NCI-H2227 (cell line): Measurements from ENCODE around the gene POLR2I.

Experiments used
- DNase-seq: peaks from one replicate; lab custom pipeline; 2025; ENCODE audit not compliant: unreplicated experiment; lab: John Stamatoyannopoulos, UW

POLR2I gene

DNA sequence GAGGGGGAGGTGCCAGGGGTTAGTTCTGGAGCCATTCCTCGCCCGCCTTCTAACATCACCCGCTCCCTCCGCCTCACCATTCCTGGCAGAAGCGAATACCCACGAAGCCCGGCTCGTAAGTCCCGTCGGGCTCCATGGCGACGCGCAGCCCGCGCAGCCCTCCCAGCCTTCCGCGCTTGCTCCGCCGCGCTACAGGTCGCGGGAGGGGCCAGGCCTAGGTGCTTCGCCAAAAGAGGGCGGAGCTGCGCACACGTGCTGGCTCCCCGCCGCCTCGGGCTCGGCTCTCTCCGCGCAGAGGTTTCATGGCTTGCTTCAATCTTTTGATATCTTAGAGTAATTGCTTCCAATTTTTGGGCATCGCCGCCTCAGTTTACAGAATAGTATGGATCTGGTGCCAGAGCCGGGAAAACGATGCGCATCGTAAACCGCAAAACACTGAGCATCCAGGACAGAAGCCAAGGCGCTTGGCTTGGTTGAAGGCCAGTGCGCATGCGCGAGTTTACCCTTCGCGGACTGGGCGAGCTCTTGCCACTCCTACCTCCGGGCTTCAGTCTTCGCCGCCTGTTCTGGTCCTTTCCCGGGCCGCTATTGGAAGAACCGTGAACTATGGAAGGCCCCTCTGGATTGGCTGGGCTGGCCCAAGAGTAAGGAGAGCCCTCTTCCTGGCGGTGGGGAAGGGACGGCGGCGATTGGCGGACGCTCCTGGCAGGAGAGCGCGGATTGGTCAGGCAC, at the start of gene POLR2I:
Gene POLR2I, minus strand, starts transcription at position 155 of the 732 bp plus-strand sequence. Its CDS starts 19 bp downstream, at position 136.
- DNase-seq, result peak; percentile 100

DNA sequence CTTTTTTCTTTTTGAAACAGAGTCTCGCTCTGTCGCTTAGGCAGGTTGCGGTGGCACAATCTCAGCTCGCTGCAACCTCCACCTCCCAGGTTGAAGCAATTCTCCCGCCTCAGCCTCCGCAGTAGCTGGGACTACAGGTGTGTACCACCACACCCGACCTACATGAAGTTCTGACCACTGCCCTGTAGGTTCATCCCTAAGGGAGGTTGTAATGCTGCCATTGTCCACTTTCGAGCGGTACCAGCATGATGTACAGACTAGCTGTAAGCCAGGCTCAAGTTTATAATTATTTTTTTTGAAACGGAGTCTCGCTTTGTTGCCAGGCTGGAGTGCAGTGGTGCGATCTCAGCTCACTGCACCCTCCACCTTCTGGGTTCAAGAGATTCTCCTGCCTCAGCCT, 49.1 kb upstream of the POLR2I start:
- DNase-seq, result no peak

DNA sequence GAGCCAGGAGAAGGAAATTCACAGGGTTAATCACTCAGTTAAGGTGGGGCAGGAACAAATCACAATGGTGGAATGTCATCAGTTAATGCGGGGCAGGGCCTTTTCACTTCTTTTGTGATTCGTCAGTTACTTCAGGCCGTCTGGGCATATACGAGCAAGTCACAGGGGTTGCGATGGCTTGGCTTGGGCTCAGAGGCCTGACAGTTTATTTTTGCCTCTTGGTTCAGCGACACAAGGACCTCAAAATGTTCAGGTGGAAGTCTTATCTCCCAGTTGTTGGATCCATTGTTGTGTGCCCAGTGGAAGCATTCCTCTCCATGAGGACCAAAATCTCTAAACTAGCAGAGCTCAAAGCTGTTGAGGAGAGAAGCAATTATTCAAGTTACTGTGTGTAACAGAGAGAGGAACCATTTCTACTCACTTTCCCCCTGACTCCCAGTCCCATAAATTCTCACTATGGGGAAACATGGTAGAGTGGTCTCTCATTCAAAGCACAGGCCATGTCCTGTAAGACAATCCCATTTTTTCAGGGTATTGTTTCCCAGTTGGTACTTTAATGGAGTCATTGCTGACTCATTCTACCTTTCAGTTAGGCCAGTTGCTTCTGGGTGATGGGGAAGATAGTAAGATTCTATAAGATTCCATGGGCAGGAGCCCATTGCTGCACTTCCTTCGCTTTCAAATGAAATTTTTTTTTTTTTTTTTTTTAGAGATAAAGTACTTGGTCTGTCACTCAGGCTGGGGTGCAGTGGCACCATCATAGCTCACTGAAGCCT, 46.3 kb upstream of the POLR2I start:
- no peak for DNase-seq

DNA sequence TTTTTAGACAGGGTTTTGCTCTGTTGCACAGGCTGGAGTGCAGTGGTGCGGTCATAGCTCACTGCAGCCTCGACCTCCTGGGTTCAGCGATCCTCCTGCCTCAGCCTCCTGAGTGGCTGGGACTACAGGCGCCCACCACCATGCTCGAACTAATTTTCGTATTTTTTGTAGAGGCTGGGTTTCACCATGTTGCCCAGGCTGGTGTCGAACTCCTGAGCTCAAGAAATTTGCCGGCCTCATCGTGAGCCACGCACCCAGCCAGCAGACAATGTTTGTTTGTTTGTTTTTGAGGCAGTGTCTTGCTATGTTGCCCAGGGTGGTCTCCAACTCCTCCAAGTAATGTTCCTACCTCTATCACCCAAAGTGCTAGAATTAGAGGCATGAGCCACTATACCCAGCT, 38.5 kb upstream of the POLR2I start:
- no peak for DNase-seq

DNA sequence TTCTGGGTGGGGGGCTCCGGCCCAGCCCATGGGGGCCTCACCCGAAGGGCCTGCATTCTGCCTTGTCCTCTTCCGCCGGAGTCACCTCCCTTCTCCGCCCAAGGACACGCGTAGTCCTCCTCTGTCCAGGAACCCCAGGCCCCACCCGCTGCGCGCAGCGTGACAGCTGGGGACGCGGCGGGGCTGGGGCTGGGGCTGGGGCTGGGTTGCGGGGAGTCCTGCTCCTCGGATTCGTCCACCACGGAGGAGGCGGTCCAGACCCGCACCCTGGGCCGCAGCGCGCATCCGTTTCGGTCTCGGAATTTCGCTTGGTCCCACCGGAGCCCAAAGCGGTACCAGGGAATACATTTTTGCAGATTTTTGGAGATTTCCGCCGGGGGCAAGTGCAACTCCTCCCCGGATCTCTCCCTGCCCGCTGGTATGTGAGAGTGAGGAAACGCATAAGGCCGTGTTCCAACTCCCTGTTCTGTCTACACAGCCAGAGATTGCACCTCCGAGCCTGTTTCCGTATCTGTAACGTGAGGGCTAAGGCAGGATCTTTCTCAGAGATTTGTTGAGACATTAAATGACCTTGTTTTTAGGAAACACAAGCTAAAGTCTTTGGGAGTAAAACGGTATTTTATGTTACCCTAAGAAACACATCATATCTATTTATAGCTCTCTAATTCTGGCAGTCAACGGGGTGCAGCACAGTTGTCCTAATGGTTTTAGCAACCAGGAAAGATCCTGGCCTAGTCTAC, 37.8 kb upstream of the POLR2I start, which contains the start of gene COX7A1:
Gene COX7A1, minus strand, starts transcription at position 96 of the 740 bp plus-strand sequence. Its CDS starts 40 bp downstream, at position 56.
- DNase-seq, result no peak

DNA sequence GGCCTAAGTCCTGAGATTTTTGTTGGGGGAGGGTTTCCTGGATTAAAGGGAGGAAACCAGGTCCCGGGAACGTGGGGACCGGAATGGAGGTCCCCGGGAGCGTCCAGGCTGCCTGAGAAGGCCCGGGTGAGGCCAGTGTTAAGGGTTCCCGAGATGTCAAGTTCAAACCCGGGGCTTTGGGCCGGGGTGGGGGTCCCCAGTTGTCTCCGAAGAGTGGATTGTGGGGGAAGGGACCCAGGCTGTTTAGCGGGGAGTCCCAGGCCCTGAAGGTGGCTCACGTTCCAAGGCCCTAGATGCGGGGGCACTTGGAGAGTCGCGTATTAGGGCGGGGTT, 37.3 kb upstream of the POLR2I start:
- DNase-seq, result no peak

DNA sequence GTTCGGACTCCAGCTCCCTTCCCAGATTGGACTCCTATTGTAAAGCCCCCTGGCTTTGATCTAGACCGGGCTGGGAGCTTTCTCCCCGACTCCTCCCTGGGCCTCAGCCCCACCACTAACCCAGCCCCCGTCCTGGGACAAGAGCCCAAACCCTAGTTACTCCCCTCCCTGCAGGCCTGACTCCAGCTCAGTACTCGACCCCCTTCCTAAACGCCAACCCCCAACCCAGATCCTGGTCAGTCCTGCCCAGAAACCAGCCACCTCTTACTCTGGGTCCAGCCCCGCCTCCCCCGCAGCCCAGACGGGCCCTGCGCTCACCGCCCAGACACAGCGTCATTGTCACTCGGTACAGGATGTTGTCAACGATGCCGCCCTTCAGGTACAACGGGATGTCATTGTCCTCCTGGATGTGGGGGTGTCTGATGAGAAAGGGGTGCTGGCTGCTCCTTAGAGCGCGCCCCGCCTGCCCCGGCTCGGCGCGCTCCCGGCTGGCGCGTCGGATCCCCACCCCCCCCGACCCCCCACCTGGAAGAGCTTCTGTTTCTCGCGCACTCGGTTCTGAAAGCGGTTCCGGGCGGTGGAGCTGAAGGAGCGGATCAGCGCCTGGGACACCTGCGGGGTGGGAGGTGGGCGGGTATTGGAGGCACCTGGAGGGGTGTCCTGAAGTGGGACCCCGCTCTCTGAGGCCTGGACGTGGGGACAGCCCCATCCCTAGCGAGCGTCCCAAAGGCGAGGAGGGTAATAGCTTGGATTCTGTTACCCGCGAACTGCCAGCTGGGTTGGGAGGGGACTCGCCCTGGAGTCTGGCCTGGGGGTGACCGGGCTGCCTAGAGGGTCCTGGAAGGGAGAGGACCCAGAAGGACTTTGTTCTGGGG, 36.7 kb upstream of the POLR2I start:
- no peak for DNase-seq

DNA sequence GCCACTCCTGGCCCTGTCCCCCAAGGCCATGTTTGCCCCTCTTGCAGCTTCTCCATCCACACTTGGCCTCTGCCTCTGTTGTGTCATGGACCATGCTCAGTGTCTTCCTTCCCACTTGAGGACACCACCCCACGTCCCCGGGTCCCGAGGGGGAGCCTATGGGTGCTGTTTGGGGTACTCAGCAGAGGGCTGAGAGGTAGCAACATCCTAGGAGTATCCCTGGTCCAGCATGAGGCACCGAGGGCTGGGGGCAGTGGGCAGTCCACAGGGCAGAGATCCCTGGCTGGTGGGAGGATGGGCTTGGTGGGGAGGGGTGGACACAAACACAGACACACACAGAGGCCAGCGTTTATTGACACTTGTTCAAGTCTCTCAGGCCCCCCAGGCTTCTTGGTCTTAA, 35.9 kb upstream of the POLR2I start:
- DNase-seq, result no peak

DNA sequence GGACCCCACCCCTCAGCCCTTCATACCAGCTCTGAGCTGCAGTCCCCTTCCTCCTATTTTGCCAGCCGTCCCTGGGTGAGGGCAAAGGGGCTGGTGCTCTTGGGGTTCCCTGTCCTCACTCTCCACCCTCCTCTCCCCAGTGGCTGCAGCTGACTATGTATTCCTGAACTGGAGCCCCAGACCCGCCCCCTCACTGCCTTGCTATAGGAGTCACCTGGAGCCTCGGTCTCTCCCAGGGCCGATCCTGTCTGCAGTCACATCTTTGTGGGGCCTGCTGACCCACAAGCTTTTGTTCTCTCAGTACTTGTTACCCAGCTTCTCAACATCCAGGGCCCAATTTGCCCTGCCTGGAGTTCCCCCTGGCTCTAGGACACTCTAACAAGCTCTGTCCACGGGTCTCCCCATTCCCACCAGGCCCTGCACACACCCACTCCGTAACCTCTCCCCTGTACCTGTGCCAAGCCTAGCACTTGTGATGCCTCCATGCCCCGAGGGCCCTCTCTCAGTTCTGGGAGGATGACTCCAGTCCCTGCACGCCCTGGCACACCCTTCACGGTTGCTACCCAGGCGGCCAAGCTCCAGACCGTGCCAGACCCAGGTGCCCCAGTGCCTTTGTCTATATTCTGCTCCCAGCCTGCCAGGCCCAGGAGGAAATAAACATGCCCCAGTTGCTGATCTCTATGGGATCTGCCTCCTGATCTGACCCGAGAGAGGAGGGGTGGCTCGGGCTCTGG, 35.2 kb upstream of the POLR2I start:
- no peak for DNase-seq

DNA sequence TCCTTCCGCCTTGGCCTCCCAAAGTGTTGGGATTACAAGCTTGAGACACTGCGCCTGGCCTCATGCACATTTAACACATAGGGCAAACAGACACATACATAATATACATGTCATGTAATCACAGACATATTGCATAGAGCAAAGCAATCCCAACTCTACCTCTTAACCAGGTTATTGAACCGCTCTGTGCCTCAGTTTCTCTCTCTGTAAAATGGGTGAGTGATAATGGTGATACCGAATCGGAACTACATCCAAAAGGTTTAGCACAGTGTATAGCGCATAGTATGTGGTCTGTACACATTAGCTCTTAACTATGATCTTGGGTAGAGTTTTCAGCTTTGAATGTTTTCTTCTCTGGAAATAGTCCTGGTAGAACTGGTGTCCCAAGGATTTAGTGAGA, 29.9 kb upstream of the POLR2I start:
- DNase-seq, result no peak

DNA sequence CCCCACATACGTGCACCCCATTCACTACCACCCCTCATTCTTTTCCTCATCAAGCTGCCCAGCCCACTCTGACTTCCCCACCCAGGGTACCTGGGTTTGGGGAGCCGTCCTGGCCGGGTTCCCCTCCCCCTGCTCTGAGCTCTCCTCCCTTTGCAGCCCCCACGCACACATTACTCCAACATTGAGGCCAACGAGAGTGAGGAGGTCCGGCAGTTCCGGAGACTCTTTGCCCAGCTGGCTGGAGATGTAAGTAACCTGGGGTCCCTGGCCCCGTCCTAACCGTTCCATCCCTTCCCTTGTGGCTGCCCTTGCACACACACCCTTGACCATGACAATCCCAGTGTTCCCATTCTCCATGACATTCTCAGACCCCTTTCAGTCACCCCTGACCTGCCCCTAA, 27.8 kb upstream of the POLR2I start:
- no peak for DNase-seq

DNA sequence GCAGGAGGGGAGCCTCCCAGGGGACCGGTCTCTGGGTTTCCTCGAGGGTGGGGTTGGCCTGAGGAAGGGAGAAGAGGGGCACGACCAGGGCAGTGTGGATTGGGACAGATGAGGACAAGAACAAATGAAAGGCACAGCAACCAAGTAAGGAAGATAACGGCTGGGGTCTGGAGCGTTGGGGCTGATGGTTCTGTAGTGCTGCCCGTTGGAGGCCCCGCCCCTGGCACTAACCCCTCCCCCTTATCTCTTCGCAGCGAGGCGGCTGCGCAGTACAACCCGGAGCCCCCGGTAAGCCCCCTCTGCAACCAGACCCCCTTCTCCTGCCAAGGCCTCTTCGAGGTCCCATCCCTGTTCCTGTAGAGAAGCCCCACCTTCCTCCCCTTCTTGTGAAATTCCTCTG, 27.4 kb upstream of the POLR2I start:
- DNase-seq, result no peak

DNA sequence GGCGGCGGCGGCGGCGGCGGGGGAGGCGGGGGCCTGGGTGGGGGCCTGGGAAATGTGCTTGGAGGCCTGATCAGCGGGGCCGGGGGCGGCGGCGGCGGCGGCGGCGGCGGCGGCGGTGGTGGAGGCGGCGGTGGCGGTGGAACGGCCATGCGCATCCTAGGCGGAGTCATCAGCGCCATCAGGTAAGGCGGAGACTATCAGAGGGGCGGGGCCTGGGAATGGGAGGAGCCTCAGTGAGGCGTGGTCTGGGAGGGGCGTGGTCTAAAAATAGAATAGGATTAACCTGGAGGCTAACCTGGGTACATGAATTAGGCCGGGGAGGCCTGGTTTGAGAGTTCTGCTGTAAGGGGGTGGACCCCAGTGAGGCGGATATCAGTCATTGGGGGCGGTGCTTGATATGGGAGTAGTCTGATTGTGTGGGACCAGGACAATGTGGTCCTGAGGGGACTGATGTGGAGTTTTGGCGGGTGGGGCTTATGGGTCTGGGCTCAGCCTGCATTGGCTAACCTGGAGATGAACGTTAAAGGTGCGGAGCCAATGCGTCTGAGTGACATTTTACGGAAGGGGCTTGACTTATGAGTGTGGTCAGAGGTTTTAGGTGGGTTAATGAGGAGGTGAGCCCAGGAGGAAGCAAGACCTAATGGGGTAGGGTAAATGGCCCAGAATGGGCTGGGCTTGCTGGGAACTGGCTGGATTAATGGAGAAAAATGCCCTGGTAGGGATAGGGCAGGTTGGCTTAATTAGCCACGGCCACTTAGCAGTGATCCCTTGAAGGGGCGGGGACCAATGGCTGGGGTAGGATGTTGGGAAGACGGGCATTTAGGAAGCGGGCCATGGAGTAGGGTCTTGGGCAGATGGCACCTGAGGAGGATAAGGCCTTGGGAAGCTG, 26.6 kb upstream of the POLR2I start:
- peak; percentile 95 for DNase-seq

DNA sequence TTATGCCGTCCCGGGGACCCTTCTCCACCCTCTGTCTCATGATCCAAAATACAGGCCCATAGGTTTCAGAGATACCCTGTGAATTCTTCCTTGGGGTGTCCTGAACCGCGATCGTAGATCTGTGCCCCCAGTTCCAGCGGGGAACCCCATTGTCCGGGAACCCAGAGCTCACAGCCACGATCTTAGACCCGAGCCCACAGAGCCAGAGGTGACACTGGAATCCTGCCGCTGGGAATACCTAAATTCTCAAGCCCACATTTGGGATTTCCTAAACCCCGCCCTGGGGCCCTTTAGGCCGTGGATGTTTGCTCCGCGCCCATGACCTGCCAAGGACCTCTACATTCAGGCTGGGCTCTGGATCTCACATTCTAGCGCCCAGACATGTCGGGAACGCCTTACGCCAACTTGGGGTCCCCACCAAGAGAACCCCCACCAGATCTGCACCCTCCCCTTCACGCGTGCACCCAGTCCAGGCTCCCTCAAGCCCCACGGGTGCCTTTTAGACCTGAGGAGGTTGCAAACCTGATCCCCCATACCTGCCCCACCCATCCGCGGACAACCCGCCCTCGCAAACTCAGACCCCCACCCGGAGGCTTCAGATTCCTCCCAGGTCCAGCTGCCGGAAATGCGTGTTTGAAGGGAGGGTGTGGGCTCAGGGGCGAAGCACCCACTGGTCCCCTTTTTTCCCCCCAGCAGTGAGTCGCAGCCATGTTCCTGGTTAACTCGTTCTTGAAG, 25.8 kb upstream of the POLR2I start:
- peak; percentile 93 for DNase-seq

DNA sequence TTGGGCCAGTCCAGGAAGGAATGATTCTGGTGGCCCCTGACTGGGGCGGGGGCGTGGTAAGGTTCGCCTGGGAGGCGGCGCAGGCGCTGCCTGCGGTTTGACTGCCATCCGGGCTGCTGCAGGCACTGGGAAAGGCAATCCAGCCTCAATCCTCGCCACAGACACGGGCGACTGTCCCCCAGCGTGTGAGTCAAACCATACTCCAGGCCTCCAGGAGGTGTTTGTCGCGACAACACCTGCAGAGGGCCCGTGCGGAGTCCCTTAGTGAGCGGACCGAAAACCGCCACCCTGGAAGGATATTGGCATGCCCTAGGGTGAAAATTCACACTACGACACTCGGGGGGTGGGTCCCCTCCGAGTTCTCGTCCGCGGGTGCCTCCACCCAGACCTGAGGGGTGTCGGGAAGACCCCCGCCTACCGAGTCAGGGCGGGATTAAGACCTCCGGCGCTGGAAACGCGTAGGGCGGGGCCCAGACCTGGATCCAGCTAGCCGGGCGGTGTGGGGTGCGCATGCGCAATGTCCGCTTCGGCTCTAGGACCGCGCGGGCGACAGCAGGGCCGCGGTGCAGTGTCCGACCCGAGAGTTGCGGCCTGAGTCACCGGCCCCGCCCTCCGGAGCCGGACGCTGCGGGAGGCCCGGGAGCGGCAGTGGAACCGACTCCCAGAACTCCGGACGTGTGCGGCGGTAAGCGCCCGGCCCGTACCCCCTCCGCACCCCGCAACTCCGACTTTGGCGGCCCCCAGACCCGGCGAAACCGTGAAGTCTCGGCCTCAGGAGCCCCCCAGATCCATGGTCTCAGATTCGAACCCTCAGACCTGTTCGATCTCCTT, 25.0 kb upstream of the POLR2I start, which contains the start of gene CAPNS1:
Gene CAPNS1, plus strand, starts transcription at position 594 of the 831 bp plus-strand sequence. CDS start 946 bp downstream, outside the sequence.
- peak; percentile 100 for DNase-seq

DNA sequence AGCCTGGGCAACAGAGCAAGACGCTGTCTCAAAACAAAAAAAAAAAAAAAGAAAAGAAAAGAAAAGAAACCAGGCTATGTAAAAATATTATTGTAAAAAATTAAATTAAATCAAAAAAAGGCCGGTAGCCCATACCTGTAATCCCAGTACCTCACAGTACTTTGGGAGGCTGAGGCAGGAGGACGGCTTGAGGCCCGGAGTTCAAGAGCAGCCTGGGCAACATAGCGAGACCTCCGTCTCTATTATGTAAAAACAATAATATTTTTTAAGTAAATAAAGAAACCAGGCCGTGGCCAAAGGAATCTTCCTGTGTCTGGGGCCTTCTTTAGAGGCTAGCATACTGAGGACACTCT, 24.4 kb upstream of the POLR2I start:
- DNase-seq, result no peak

DNA sequence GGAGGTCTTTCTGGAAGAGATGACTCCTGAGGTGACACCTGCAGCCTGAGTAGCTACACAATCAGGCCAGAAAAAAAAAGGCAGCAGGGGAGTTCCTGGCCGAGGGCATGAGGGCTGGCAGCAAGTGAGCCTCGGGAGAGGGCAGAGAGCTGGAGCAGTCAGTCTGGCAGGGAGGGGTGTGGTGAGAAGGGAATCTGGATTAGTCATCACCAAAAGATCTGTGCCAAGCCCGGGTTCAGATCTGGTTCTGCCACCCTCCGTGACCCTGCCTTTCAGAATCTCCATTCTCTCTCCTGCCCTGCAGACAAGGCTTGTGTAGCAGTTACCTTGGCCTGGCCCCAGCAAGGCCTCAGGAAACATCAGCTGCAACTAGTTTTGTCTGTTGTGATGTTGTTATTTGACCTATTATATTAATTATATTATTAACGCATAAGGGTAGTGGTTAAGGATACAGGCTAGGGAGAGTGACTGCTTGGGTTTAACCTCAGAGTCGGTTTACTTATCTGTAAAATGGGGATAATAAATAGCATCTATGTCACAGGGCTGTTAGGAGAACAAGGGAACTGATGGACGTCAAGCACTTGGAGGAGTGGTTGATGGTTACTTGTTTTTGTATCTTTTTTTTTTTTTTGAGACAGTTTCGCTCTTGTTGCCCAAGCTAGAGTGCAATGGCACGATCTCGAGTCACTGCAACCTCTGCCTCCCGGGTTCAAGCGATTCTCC, 22.4 kb upstream of the POLR2I start:
- peak; percentile 48 for DNase-seq
